Prostate gland (tissue), 2 donors: ENCODE results near the gene NTRK2. TPM values are rescaled to one million over a fixed set of nuclear protein-coding genes. Genes with fewer than 3 reads are reported as not detected.

Experiments
- DNase-seq: peaks from one replicate; pipeline ENCODE4 v3.0.0-alpha.2; 2019; ENCODE audit warnings: low spot score
- H3K27ac ChIP-seq, 2 donors: fragments of 200-600 bp; sonication (generic); 2 replicates each; pipeline ENCODE4 v1.5.1; 2017 to 2019
- H3K27me3 ChIP-seq: fragments of 200-600 bp; sonication (generic); replicated peaks from 2 replicates; pipeline ENCODE4 v1.5.1; 2019; ENCODE audit not compliant: insufficient read depth
- H3K36me3 ChIP-seq, 2 donors: fragments of 200-600 bp; sonication (generic); 1 replicate in 1 of 2; 2 replicates in 1 of 2; pipeline versions ENCODE4 v1.5.1 to v1.8.1; 2017 to 2019
- H3K4me1 ChIP-seq: fragments of 200-600 bp; sonication (generic); replicated peaks from 2 replicates; pipeline ENCODE4 v1.5.1; 2019
- H3K4me3 ChIP-seq, 2 donors: fragments of 200-600 bp; sonication (generic); 2 replicates each; pipeline ENCODE4 v1.5.1; 2017 to 2019
- H3K9me3 ChIP-seq: fragments of 200-600 bp; sonication (generic); 2 replicates; pipeline ENCODE4 v1.5.1; 2017
- CTCF ChIP-seq, 4 experiments: fragments of 200-600 bp in 2 of 4; fragments of 450-650 bp in 2 of 4; sonication (generic) in 2 of 4; IDR thresholded peaks; 1 replicate in 3 of 4; 2 replicates in 1 of 4; pipeline ENCODE4 v1.5.1; 2016 to 2019; ENCODE audit warnings: antibody characterized with exemption in 4 of 4, mild to moderate bottlenecking in 2 of 4, moderate library complexity in 2 of 4
- POLR2A ChIP-seq: fragments of 450-650 bp; IDR thresholded peaks from one replicate; pipeline ENCODE4 v1.6.1; 2016; ENCODE audit warnings: antibody characterized with exemption, mild to moderate bottlenecking
- POLR2AphosphoS5 ChIP-seq: sonication (generic); formaldehyde crosslinking; IDR thresholded peaks from one replicate; pipeline ENCODE4 v1.6.1; 2017; ENCODE audit warnings: antibody characterized with exemption
- WGBS: methylation state at CpG from one replicate; pipeline ENCODE4 v1.1.5; 2018; 5-methylcytosine and 5-hydroxymethylcytosine counted together
- intact Hi-C: fragments of 100-400 bp; cut with DNase I; formaldehyde crosslinking; loops from one replicate; pipeline ENCODE4 v1.14.2; 2022
- total RNA-seq, 2 donors: library from RNA; depleted of rRNA; stranded (reverse); fragments of >200 nt; gene quantifications; one replicate each; pipeline ENCODE4 v1.1.0, GENCODE V29; 2016

NTRK2 gene
- total RNA-seq, 2 donors from 2014 or later, result 2.3 to 11.1 TPM

GRCh38 chr9:84969736-84970135 lies 300.2 kb downstream of the NTRK2 start:
- no peak for TF ChIP-seq CTCF (IDR thresholded peaks at IDR 0.05)
- no peak for TF ChIP-seq POLR2A
- TF ChIP-seq POLR2AphosphoS5, result no peak

GRCh38 chr9:84970432-84970831 lies 300.9 kb downstream of the NTRK2 start:
- no peaks in the 10 kb centered on the region for H3K4me1 ChIP-seq
- intact Hi-C loops, result no loop called here
- H3K27ac ChIP-seq, result no peak overlapping the region
- no peak for TF ChIP-seq POLR2A
- no peak for TF ChIP-seq CTCF (IDR thresholded peaks at IDR 0.05)
- TF ChIP-seq POLR2AphosphoS5, result no peak
- no peak overlapping the region for H3K4me3 ChIP-seq
- H3K27me3 ChIP-seq, result no peaks in the 10 kb centered on the region
- H3K36me3 ChIP-seq, result no peaks in the 10 kb centered on the region
- no peaks in the 10 kb centered on the region for H3K9me3 ChIP-seq
- no peak for DNase-seq
- 61% methylated on average over 2 of the region's 2 CpGs for WGBS

More at GRCh38 chr9:84969736-84970135, 300.2 kb downstream of the NTRK2 start:
- WGBS, result 93% methylated on average over 2 of the region's 2 CpGs
- Histone ChIP-seq H3K36me3 (no peaks in the 10 kb centered on the region), H3K4me3 (no peak overlapping the region), H3K9me3 (no peaks in the 10 kb centered on the region), H3K4me1 (no peaks in the 10 kb centered on the region), H3K27me3 (no peaks in the 10 kb centered on the region), H3K27ac (no peak overlapping the region)
- intact Hi-C loops, result no loop called here
- DNase-seq, result no peak

- DNase-seq, result no peak
- Histone ChIP-seq H3K27me3 (no peaks in the 10 kb centered on the region), H3K27ac (no peak overlapping the region), H3K4me3 (no peak overlapping the region), H3K36me3 (no peaks in the 10 kb centered on the region), H3K4me1 (no peaks in the 10 kb centered on the region), H3K9me3 (no peaks in the 10 kb centered on the region)
- TF ChIP-seq POLR2AphosphoS5 (no peak), CTCF (IDR thresholded peaks at IDR 0.05) (no peak), POLR2A (no peak)
- intact Hi-C loops, result no loop called here
Measured at GRCh38 chr9:84971571-84971970, 302.0 kb downstream of the NTRK2 start.

- H3K9me3 ChIP-seq, result no peaks in the 10 kb centered on the region
- no peak for TF ChIP-seq POLR2A
- no peak for TF ChIP-seq CTCF (IDR thresholded peaks at IDR 0.05)
- TF ChIP-seq POLR2AphosphoS5, result no peak
- no peak overlapping the region for H3K27ac ChIP-seq
- intact Hi-C loops, result no loop called here
- H3K4me3 ChIP-seq, result no peak overlapping the region
- WGBS, result 50% methylated on average over 1 of the region's 1 CpG
- H3K36me3 ChIP-seq, result no peaks in the 10 kb centered on the region
- no peak for DNase-seq
- H3K4me1 ChIP-seq, result no peaks in the 10 kb centered on the region
- no peaks in the 10 kb centered on the region for H3K27me3 ChIP-seq
Measured at GRCh38 chr9:84974258-84974657, 304.7 kb downstream of the NTRK2 start.

- no peaks in the 10 kb centered on the region for H3K4me1 ChIP-seq
- H3K4me3 ChIP-seq, result no peak overlapping the region
- no peaks in the 10 kb centered on the region for H3K27me3 ChIP-seq
- DNase-seq, result no peak
- H3K27ac ChIP-seq, result no peak overlapping the region
- TF ChIP-seq CTCF (IDR thresholded peaks at IDR 0.05) (no peak), POLR2AphosphoS5 (no peak), POLR2A (no peak)
- no peaks in the 10 kb centered on the region for H3K9me3 ChIP-seq
- H3K36me3 ChIP-seq, result no peaks in the 10 kb centered on the region
- intact Hi-C loops, result no loop called here
- 92% methylated on average over 5 of the region's 5 CpGs for WGBS
Measured at GRCh38 chr9:84974855-84975254, 305.3 kb downstream of the NTRK2 start.
